ENCODE data around the gene AQP5.

DNA sequence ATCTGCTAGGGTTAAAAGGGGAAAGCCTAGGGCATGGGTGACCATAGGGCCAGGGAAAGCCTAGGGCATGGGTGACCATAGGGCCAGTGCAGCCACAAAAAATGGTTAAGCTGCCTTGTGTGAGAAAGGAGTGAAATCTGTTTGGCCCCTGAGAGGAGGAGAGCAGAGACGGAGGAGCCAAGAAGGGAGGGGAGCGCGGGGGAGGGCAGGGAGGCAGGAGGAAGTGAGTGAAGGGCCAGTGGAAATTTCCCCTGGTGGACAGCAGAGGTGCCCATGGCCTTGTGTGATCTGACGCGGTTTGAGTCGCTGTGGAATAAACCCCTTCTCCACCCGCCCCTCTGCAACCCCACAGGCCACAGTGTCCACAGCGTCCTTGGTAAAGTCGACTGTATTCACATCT lies 10.5 kb downstream of the AQP5 start:
- TF ChIP-seq CEBPB (IDR thresholded peaks at IDR 0.05) = no peak
- TF ChIP-seq CREB1 (IDR thresholded peaks at IDR 0.05; ENCODE audit: low read depth) = no peak
- TF ChIP-seq EP300 (IDR thresholded peaks at IDR 0.05; ENCODE audit: borderline replicate concordance) = no peak
- TF ChIP-seq, protein P1, sequence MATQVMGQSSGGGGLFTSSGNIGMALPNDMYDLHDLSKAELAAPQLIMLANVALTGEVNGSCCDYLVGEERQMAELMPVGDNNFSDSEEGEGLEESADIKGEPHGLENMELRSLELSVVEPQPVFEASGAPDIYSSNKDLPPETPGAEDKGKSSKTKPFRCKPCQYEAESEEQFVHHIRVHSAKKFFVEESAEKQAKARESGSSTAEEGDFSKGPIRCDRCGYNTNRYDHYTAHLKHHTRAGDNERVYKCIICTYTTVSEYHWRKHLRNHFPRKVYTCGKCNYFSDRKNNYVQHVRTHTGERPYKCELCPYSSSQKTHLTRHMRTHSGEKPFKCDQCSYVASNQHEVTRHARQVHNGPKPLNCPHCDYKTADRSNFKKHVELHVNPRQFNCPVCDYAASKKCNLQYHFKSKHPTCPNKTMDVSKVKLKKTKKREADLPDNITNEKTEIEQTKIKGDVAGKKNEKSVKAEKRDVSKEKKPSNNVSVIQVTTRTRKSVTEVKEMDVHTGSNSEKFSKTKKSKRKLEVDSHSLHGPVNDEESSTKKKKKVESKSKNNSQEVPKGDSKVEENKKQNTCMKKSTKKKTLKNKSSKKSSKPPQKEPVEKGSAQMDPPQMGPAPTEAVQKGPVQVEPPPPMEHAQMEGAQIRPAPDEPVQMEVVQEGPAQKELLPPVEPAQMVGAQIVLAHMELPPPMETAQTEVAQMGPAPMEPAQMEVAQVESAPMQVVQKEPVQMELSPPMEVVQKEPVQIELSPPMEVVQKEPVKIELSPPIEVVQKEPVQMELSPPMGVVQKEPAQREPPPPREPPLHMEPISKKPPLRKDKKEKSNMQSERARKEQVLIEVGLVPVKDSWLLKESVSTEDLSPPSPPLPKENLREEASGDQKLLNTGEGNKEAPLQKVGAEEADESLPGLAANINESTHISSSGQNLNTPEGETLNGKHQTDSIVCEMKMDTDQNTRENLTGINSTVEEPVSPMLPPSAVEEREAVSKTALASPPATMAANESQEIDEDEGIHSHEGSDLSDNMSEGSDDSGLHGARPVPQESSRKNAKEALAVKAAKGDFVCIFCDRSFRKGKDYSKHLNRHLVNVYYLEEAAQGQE (IDR thresholded peaks at IDR 0.05; ENCODE audit: low read depth) = no peak

Data from Ishikawa (cell line).